T-helper 17 cell (primary cell): ENCODE data around the gene SPAG6. TPM values are rescaled to one million over a fixed set of nuclear protein-coding genes. Genes with fewer than 3 reads are reported as not detected.
A peak's percentile ranks its signal among the peaks of the same experiment; 100 is the strongest.
"Not testable (repeated sequence)": the region's sequence is repeated elsewhere in the genome, so short reads cannot be mapped to it uniquely, and the experiment has no call there.

Experiments
- ATAC-seq: fragments of 150-1000 bp; cut with Tn5 transposase; 2 replicates; pipeline ENCODE4 v1.10.0; 2021; ENCODE audit warnings: mild to moderate bottlenecking, moderate library complexity
- DNase-seq, 3 donors: peaks; one replicate each; pipeline versions ENCODE4 v3.0.0 to v3.0.0-alpha.2; 2020 to 2021
- H3K9me3 ChIP-seq: one replicate; pipeline ENCODE4 v1.7.0; 2013; ENCODE audit warnings: low read length, mild to moderate bottlenecking; ENCODE audit not compliant: control insufficient read depth, poor library complexity, severe bottlenecking
- H3K27ac Mint-ChIP-seq: one replicate; pipeline ENCODE4 v1.8.0; 2022; ENCODE audit warnings: mild to moderate bottlenecking, moderate library complexity, mixed read lengths
- H3K27me3 Mint-ChIP-seq: one replicate; pipeline ENCODE4 v1.8.0; 2022; ENCODE audit warnings: mixed read lengths
- H3K36me3 Mint-ChIP-seq: one replicate; pipeline ENCODE4 v1.8.0; 2022; ENCODE audit warnings: low read depth, mixed read lengths
- H3K4me1 Mint-ChIP-seq: one replicate; pipeline ENCODE4 v1.8.0; 2022; ENCODE audit warnings: mild to moderate bottlenecking, mixed read lengths
- H3K4me3 Mint-ChIP-seq: one replicate; pipeline ENCODE4 v1.8.0; 2022; ENCODE audit warnings: mild to moderate bottlenecking, moderate library complexity, mixed read lengths
- total RNA-seq, 4 donors: library from RNA in 2 of 4; stranded (reverse) in 2 of 4; gene quantifications; one replicate each; pipeline ENCODE4 v1.2.3 and lab custom pipeline; 2022 to 2026

Gene SPAG6
- total RNA-seq, 2 donors from 2014 or later: not detected

- peak overlapping the region; percentile 88 for H3K4me3 Mint-ChIP-seq
- H3K36me3 Mint-ChIP-seq: no peaks in the 10 kb centered on the region
- H3K27me3 Mint-ChIP-seq: peaks cover 66% of the 10 kb centered on the region
- ATAC-seq (peak; percentile 60), DNase-seq (peak; percentile 35 to 53 (median 52))
- H3K4me1 Mint-ChIP-seq: peaks cover 11% of the 10 kb centered on the region
- peak overlapping the region; percentile 86 for H3K27ac Mint-ChIP-seq
- H3K9me3 ChIP-seq: peaks cover 8% of the 10 kb centered on the region
Observed at GRCh38 chr10:22340329-22341189, 4.7 kb upstream of the SPAG6 start.

GRCh38 chr10:22341190-22341925 is 3.9 kb upstream of the SPAG6 start:
- H3K4me3 Mint-ChIP-seq: peak overlapping the region; percentile 70
- DNase-seq (no peak), ATAC-seq (no peak)
- peak overlapping the region; percentile 73 for H3K27ac Mint-ChIP-seq
- H3K9me3 ChIP-seq: peaks cover 8% of the 10 kb centered on the region
- H3K4me1 Mint-ChIP-seq: peaks cover 9% of the 10 kb centered on the region
- H3K36me3 Mint-ChIP-seq: peaks cover under 1% of the 10 kb centered on the region
- H3K27me3 Mint-ChIP-seq: peaks cover 74% of the 10 kb centered on the region

- Mint-ChIP-seq H3K27me3 (peaks cover 74% of the 10 kb centered on the region), H3K4me1 (peaks cover 9% of the 10 kb centered on the region), H3K36me3 (peaks cover 2% of the 10 kb centered on the region), H3K4me3 (peak overlapping the region; percentile 70), H3K27ac (peak overlapping the region; percentile 73)
- DNase-seq: no peak
- ATAC-seq: no peak
- H3K9me3 ChIP-seq: peaks cover 8% of the 10 kb centered on the region
Observed at GRCh38 chr10:22341926-22342196, 3.4 kb upstream of the SPAG6 start.

GRCh38 chr10:22342421-22342820 is 2.9 kb upstream of the SPAG6 start:
- H3K4me3 Mint-ChIP-seq: no peak overlapping the region
- H3K9me3 ChIP-seq: peaks cover 8% of the 10 kb centered on the region
- H3K4me1 Mint-ChIP-seq: peaks cover 9% of the 10 kb centered on the region
- H3K27me3 Mint-ChIP-seq: peaks cover 72% of the 10 kb centered on the region
- H3K27ac Mint-ChIP-seq: peak overlapping the region; percentile 73
- peaks cover 2% of the 10 kb centered on the region for H3K36me3 Mint-ChIP-seq
- no peak for DNase-seq
- ATAC-seq: no peak

GRCh38 chr10:22343731-22344130 is 1.6 kb upstream of the SPAG6 start:
- peaks cover 8% of the 10 kb centered on the region for H3K9me3 ChIP-seq
- Mint-ChIP-seq H3K27ac (peak overlapping the region; percentile 48), H3K4me3 (no peak overlapping the region), H3K36me3 (peaks cover 2% of the 10 kb centered on the region), H3K27me3 (peaks cover 61% of the 10 kb centered on the region), H3K4me1 (peaks cover 9% of the 10 kb centered on the region)
- DNase-seq (no peak), ATAC-seq (no peak)

- DNase-seq (no peak), ATAC-seq (no peak)
- Mint-ChIP-seq H3K36me3 (peaks cover 2% of the 10 kb centered on the region), H3K4me3 (peak overlapping the region; percentile 55), H3K4me1 (peaks cover 9% of the 10 kb centered on the region), H3K27me3 (peaks cover 59% of the 10 kb centered on the region), H3K27ac (peak overlapping the region; percentile 48)
- H3K9me3 ChIP-seq: peaks cover 8% of the 10 kb centered on the region
Observed at GRCh38 chr10:22344249-22344648, 1.0 kb upstream of the SPAG6 start.

GRCh38 chr10:22344781-22345300 is 455 bp upstream of the SPAG6 start:
- ATAC-seq: no peak
- H3K27ac Mint-ChIP-seq: peak overlapping the region; percentile 48
- peak overlapping the region; percentile 55 for H3K4me3 Mint-ChIP-seq
- H3K9me3 ChIP-seq: peaks cover 8% of the 10 kb centered on the region
- peaks cover 2% of the 10 kb centered on the region for H3K36me3 Mint-ChIP-seq
- H3K27me3 Mint-ChIP-seq: peaks cover 58% of the 10 kb centered on the region
- no peak for DNase-seq
- H3K4me1 Mint-ChIP-seq: peaks cover 9% of the 10 kb centered on the region

GRCh38 chr10:22346096-22346661 is 883 bp downstream of the SPAG6 start:
- H3K4me3 Mint-ChIP-seq: peak overlapping the region; percentile 52
- DNase-seq (no peak), ATAC-seq (no peak)
- peaks cover 4% of the 10 kb centered on the region for H3K4me1 Mint-ChIP-seq
- peaks cover 52% of the 10 kb centered on the region for H3K27me3 Mint-ChIP-seq
- peak overlapping the region; percentile 5 for H3K27ac Mint-ChIP-seq
- peaks cover 2% of the 10 kb centered on the region for H3K36me3 Mint-ChIP-seq
- H3K9me3 ChIP-seq: peaks cover 8% of the 10 kb centered on the region

GRCh38 chr10:22349755-22350154 is 4.5 kb downstream of the SPAG6 start:
- ATAC-seq: no peak
- no peak for DNase-seq

GRCh38 chr10:22351131-22351703 is 5.9 kb downstream of the SPAG6 start:
- no peaks in the 10 kb centered on the region for H3K9me3 ChIP-seq
- H3K27me3 Mint-ChIP-seq: peaks cover 28% of the 10 kb centered on the region
- ATAC-seq: no peak
- DNase-seq: no peak
- H3K36me3 Mint-ChIP-seq: peaks cover 2% of the 10 kb centered on the region
- no peak overlapping the region for H3K27ac Mint-ChIP-seq
- H3K4me3 Mint-ChIP-seq: no peak overlapping the region
- no peaks in the 10 kb centered on the region for H3K4me1 Mint-ChIP-seq

More at GRCh38 chr10:22349755-22350154, 4.5 kb downstream of the SPAG6 start:
- Mint-ChIP-seq H3K4me3 (no peak overlapping the region), H3K27ac (no peak overlapping the region), H3K27me3 (peaks cover 35% of the 10 kb centered on the region), H3K36me3 (peaks cover 2% of the 10 kb centered on the region), H3K4me1 (no peaks in the 10 kb centered on the region)
- no peaks in the 10 kb centered on the region for H3K9me3 ChIP-seq

- H3K9me3 ChIP-seq: no peaks in the 10 kb centered on the region
- Mint-ChIP-seq H3K4me1 (peaks cover 4% of the 10 kb centered on the region), H3K4me3 (no peak overlapping the region), H3K27me3 (peaks cover 18% of the 10 kb centered on the region), H3K27ac (no peak overlapping the region), H3K36me3 (no peaks in the 10 kb centered on the region)
- ATAC-seq (no peak), DNase-seq (no peak)
Observed at GRCh38 chr10:22356324-22356873, 11.1 kb downstream of the SPAG6 start.

- H3K36me3 Mint-ChIP-seq, H3K9me3 ChIP-seq, H3K27ac Mint-ChIP-seq, ATAC-seq, DNase-seq, H3K4me1 Mint-ChIP-seq, H3K4me3 Mint-ChIP-seq: not testable (repeated sequence)
- peaks cover 18% of the 10 kb centered on the region for H3K27me3 Mint-ChIP-seq
Observed at GRCh38 chr10:22357770-22358169, 12.5 kb downstream of the SPAG6 start.

GRCh38 chr10:22363305-22363704 is 18.0 kb downstream of the SPAG6 start:
- Mint-ChIP-seq H3K27ac (no peak overlapping the region), H3K4me3 (no peak overlapping the region), H3K27me3 (peaks cover 5% of the 10 kb centered on the region), H3K36me3 (no peaks in the 10 kb centered on the region), H3K4me1 (no peaks in the 10 kb centered on the region)
- no peaks in the 10 kb centered on the region for H3K9me3 ChIP-seq
- DNase-seq (no peak), ATAC-seq (no peak)
